HG03521 (cell line): Measurements from ENCODE around the gene TIE1.

Experiments
- ATAC-seq: cut with Tn5 transposase; IDR thresholded peaks from one replicate; pipeline ENCODE4 v1.9.1; 2021; ENCODE audit warnings: mild to moderate bottlenecking, moderate library complexity; ENCODE audit not compliant: unreplicated experiment

TIE1 gene

GRCh38 chr1:43300378-43301094 lies at the start of gene TIE1:
Gene TIE1, plus strand, starts transcription at chr1:43300982. Its CDS starts 90 bp downstream, at chr1:43301072.
- ATAC-seq = no peak

- ATAC-seq = no peak
Measured at GRCh38 chr1:43251024-43251423, 49.8 kb upstream of the TIE1 start.

- no peak for ATAC-seq
Measured at GRCh38 chr1:43252225-43252624, 48.6 kb upstream of the TIE1 start.

GRCh38 chr1:43253173-43253572 lies 47.6 kb upstream of the TIE1 start:
- ATAC-seq = no peak

- no peak for ATAC-seq
Measured at GRCh38 chr1:43253876-43254275, 46.9 kb upstream of the TIE1 start.

- ATAC-seq = no peak
Measured at GRCh38 chr1:43255438-43256210, 45.2 kb upstream of the TIE1 start.

GRCh38 chr1:43256675-43257570 lies 43.9 kb upstream of the TIE1 start:
- no peak for ATAC-seq

GRCh38 chr1:43258370-43258769 lies 42.4 kb upstream of the TIE1 start:
- no peak for ATAC-seq

- no peak for ATAC-seq
Measured at GRCh38 chr1:43265431-43265830, 35.4 kb upstream of the TIE1 start.

- no peak for ATAC-seq
Measured at GRCh38 chr1:43266881-43267280, 33.9 kb upstream of the TIE1 start.

GRCh38 chr1:43267291-43267805 lies 33.4 kb upstream of the TIE1 start:
- no peak for ATAC-seq

GRCh38 chr1:43267818-43268425 lies 32.9 kb upstream of the TIE1 start:
- ATAC-seq = no peak

- no peak for ATAC-seq
Measured at GRCh38 chr1:43269627-43270375, 31.0 kb upstream of the TIE1 start, which contains the start of gene TMEM125. Gene TMEM125, plus strand, starts transcription at chr1:43269983. Its CDS starts 2,740 bp downstream, at chr1:43272723.

GRCh38 chr1:43270421-43271095 lies 30.2 kb upstream of the TIE1 start:
- no peak for ATAC-seq

- no peak for ATAC-seq
Measured at GRCh38 chr1:43271186-43272118, 29.3 kb upstream of the TIE1 start.

GRCh38 chr1:43272161-43272560 lies 28.6 kb upstream of the TIE1 start:
- ATAC-seq = no peak

- no peak for ATAC-seq
Measured at GRCh38 chr1:43272576-43273571, 27.9 kb upstream of the TIE1 start.
